ENCODE results near the gene AKAP9.
"Not testable (repeated sequence)": the region's sequence is repeated elsewhere in the genome, so short reads cannot be mapped to it uniquely, and the experiment has no call there.

AKAP9 gene

DNA sequence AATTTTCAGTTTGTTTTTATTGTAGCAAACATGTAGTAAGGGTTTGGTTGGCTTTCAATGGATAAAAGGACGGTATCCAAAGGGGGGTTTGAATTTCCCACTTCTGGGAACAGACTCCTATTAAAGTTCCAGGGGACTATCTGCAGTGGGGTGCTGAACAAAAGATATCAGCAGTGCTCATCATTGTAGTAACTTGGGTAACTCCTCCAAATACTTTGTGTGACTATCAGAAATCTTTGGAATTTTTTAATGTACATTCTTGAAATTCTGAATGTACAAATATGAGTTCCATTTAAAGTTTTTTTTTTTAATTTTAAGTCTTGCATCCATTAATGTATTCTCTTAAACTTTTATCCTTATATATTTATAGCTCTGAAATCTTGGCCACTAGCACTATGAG is 151.5 kb downstream of the AKAP9 start:
- TF ChIP-seq CTCF (IDR thresholded peaks at IDR 0.05; ENCODE audit: low read depth, low read length) = no peak

DNA sequence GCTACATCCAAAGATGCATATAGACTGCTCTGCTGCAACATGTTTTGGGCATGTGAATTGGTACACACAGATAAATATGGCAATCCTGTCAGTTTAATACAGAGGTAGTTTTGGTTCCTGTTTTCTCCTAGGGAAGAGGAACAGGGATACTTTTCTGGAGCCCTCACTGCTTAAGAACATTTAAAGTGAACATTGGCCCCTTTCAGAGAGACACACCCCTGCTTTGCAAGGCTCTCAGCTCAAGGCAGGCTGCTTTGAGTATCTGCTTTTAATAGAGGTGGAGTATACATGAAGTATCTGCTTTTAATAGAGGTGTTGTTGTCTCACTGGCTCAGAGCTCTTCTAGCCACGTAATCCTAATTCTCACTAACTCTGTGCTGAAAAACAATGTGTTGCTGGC is 154.7 kb downstream of the AKAP9 start:
- no peak for DNase-seq (ENCODE audit: extremely low read depth, low read depth)
- TF ChIP-seq CTCF (IDR thresholded peaks at IDR 0.05; ENCODE audit: low read depth, low read length) = no peak

More for the DNA sequence above, 151.5 kb downstream of the AKAP9 start:
- no peak for DNase-seq (ENCODE audit: extremely low read depth, low read depth)

DNA sequence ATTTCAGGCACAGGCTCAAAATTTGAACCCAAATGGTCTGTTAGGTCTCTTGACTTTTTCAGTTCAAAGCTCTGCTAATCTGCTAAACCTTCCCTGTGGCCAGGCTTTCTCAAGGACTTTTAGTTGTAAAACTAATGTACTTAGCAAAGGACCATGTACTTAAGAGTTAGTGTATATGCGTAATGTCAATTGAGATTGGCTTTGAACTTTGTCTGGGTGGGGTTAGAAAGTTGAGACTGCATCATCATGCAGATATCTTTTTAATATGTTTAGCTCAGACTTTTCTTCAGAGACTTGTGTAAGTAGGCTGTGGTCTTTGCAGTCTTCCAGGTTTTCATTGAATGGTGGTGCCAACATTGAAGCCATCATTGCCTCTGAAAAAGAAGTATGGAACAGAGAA is 159.9 kb downstream of the AKAP9 start:
- no peak for DNase-seq (ENCODE audit: extremely low read depth, low read depth)
- no peak for TF ChIP-seq CTCF (IDR thresholded peaks at IDR 0.05; ENCODE audit: low read depth, low read length)

GRCh38 chr7:92102862-92103261 is 162.2 kb downstream of the AKAP9 start:
- not testable (repeated sequence) for DNase-seq (ENCODE audit: extremely low read depth, low read depth)

DNA sequence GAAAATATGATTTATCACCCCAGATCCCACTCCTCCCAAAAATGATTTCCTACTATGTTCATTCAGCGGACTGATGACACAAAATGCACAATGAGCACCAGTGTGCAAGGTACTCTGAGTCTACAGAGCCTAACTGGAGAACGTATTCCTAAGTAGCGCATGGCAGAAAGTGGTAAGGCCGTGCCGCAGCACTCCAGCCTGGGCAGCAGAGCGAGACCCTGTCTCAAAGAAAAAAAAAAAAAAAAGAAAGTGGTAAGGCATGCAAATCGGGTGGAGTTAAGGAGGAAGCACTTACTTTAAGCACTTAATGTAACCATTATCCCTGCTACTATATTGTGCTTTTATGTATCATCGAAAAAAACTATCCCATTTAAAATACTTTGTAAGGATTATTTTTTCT is 168.2 kb downstream of the AKAP9 start:
- no peak for TF ChIP-seq CTCF (IDR thresholded peaks at IDR 0.05; ENCODE audit: low read depth, low read length)
- no peak for DNase-seq (ENCODE audit: extremely low read depth, low read depth)

- DNase-seq (ENCODE audit: extremely low read depth, low read depth) = no peak
- no peak for TF ChIP-seq CTCF (IDR thresholded peaks at IDR 0.05; ENCODE audit: low read depth, low read length)
These were observed 170.2 kb downstream of the AKAP9 start for GRCh38 chr7:92110857-92111256.

GRCh38 chr7:92115821-92116220 is 175.2 kb downstream of the AKAP9 start:
- DNase-seq (ENCODE audit: extremely low read depth, low read depth) = no peak
- TF ChIP-seq CTCF (IDR thresholded peaks at IDR 0.05; ENCODE audit: low read depth, low read length) = no peak

GRCh38 chr7:92116949-92117348 is 176.3 kb downstream of the AKAP9 start:
- DNase-seq (ENCODE audit: extremely low read depth, low read depth) = no peak
- no peak for TF ChIP-seq CTCF (IDR thresholded peaks at IDR 0.05; ENCODE audit: low read depth, low read length)
